NCI-H2196 (cell line): ENCODE measurements around the gene PFKM.
"Not testable (repeated sequence)": the region's sequence is repeated elsewhere in the genome, so short reads cannot be mapped to it uniquely, and the experiment has no call there.

Source experiments
- DNase-seq: peaks from one replicate; lab custom pipeline; 2025; ENCODE audit not compliant: unreplicated experiment; lab: John Stamatoyannopoulos, UW

PFKM gene

DNA sequence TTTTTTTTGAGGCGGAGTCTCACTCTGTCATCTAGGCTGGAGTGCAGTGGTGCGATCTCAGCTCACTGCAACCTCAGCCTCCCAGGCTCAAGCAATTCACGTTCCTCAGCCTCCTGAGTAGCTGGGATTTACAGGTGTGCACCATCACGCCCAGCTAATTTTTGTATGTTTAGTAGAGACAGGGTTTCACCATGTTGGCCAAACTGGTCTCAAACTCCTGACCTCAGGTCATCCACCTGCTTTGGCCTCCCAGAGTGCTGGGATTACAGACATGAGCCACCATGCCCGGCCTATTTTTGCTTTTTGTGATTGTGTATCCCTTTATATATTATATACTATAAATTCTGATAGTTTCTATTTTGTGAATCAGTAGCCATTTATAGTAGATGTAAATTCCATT, 36.6 kb downstream of the PFKM start:
- DNase-seq = not testable (repeated sequence)

DNA sequence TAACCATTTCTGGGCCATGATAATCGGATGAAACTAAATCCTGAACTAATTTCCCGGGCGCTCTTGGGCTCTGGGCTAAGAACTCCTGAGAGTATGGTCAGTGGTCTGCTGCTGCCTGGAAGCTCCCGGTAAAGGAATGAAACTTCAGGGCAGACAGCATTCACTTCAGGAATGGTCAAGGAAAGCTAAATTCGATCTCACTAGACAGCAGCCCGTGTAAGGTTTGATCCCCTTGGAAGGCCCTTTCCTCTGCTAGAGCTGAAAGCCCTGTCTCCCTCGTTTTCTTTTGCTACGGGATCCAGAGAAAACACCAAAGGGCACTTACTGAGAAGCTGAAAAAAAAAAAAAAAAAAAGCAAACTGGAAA, 37.5 kb downstream of the PFKM start:
- DNase-seq = no peak

DNA sequence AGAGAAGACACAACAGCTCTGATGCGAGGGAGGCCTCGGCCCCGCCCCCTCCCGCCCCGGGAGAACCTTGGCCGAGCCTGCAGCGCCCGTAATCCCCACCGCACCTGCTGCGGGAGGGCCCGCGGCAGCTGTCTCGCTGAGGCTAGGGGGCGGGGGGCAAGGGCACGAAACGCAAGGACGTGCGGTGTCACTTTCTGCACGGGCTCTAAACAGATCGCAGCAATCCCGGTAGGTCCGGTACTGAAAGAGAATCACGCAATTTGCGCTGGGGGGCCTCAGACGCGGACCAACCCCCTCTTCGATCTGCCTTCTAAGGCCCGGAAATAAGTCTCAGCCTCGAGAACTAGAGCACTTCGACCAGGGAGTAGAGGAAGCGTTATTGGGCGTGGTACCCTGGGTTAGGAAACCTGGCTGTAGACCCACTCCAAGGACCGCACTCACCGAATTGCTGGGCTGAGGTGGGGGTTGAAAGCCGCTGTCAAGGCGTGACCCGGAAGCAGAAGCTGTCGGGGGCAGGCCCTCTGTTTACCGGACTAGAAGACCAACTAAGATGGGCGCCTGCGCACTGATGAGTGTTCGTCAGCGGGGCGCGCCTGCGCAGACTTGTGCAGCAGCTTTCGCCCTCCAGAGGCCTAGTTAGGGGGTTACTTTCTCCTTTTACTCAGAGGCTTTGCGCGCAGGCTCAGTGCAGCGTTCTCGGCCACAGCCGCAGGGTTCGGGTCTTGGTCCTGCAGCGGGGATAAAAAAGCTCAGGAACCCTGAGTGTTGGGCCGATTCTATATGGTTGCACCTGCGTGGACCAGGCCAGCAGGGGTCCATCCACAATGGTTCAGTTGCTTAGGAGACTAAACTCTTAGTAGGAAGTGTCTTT, 38.1 kb downstream of the PFKM start, which contains the start of gene ASB8:
Gene ASB8 (minus strand): TSS at position 498 of the 871 bp plus-strand sequence. CDS start 4,019 bp downstream, outside the sequence.
- peak; percentile 96 for DNase-seq

GRCh38 chr12:48157889-48158370, 38.8 kb downstream of the PFKM start:
- no peak for DNase-seq

- DNase-seq = no peak
These were observed 40.9 kb downstream of the PFKM start for GRCh38 chr12:48160046-48160445.

- no peak for DNase-seq
These were observed 41.6 kb downstream of the PFKM start for GRCh38 chr12:48160807-48161206.

DNA sequence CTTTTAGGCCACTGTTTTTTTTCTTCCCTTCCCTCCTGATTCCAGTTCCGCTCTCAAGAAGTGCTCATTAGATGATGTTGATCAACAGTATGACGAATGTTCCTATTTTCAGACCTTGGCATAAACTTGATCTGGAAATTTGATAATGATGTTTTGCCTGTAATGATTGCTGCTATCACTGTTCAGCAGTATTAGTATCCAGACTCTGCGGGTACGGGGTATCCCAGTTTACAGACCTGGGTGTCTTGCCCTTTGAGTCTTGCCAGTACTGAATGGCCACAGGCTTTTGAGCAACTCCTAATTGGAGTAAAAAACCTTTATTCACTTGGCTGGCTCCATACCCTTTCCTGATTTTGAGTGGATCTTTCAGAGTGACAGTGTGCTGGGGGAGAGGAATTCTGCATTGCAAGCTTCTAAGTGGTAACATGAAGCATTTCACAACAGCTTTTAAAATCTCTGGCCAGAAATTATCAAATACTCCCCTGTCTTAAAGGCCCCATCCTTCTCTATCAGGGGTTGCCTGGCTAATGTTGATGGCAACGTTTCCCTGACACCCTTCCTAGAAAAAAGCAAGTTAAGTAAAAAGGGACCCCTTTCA, 44.1 kb downstream of the PFKM start:
- no peak for DNase-seq

- no peak for DNase-seq
These were observed 45.3 kb downstream of the PFKM start for GRCh38 chr12:48164451-48164850.

DNA sequence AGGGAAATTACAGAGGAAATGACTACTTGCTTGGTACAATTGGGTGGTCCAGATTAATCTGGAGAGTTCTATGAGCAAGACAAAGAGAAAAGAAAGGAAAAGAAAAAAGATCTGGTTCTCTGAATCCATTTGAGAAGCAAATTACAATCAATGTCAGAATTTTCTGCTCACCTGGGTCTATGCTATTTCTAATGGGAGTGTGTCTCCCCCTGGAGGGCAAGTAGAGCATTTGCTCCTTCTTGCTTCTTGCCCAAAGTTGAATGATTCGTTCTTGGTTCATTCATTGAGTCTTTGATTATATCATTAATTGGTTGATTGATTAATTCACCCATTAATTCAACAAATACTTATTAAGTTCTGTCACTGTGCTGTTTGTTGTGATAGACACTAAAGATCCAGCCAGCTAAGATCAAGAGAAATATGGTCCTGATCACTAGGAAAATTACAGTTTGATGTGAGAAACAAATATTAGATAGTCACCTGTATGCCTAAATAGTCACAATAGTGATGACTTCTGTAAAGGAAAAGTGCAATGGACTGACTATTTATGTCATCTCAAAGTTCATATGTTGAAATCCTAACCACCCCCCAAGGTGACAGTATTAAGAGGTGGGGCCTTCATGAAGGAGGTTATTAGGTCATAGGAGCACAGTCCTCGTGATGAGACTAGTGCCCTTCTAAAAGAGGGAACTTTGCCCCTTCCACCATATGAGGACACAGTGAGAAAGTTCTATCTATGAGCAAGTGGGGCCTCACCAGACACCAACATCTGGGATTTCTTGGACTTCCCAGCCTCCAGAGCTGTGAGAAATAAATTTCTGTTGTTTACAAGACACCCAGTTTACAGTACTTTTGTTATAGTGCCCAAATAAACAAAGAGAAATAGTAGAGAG, 46.2 kb downstream of the PFKM start:
- peak; percentile 46 for DNase-seq

DNA sequence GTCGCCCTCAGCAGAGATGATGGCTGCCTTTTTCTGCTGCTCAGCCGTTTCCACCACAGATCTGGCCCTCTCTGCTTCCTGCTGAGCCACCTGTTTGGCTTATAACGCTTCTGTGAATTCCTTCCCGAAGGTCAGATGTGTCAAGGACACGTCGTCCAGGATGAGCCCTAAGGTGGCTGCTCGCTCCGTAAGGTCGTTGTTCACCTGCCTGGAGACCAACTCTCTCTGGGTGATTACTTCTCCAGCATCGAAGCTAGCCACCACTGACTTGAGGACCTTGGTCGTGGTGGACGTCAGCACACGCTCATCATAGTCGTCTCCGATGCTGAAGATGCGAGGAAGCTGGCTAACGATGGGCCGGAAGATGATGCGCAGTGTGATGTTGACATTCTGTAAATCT, 49.8 kb downstream of the PFKM start:
- no peak for DNase-seq

DNA sequence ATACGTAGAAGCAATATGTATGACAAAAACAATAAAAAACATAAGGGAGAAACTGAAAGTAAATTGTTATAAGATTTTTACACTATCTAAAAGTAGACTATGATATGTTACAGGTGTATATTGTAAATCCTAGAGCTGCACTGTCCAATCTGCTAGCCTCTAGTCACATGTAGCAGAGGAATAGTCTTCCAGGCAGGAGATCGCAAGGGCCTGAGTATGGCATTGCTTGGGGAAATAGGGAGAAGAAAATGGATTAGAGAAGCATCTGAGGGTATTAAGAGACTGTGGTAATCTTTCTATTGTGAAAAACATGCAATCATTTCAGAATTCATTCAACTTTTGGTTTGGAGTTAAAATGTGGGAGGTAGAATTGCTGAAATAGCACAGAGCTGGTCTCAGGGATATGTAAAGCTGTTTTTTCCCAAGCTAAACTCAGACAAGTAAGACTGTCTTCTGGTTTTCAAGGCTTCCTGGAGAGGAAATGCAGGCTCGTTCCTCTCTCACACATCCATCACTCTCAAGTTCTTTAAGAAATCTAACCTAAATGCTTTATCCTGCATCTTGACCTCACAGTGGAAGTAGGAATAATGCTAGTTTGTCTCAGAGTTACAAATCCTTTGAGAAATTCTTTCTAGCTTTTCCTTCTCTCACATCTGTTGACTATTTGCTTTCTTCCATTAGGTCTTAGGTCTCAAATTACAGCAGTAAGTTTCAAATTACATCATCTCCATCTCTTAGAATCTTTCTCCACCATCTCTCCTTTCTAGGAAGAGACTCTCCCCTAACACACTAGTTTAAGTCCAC, 56.7 kb downstream of the PFKM start:
- no peak for DNase-seq

DNA sequence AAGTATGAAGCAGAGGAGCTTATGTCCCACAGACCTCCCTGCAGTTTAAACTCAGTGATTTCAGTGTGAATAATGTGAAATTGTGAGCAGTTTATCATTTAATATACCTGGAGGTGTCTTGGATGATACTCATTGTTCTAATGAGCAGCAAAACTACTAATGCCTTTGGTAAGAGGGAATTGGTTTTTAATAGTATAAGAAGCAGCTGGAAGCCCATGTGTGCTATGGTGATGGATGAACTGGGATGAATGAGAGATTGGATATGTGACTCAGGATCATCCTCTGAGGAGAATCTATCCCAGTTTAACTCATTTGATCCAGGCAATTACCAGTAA, 57.2 kb downstream of the PFKM start:
- no peak for DNase-seq

- no peak for DNase-seq
These were observed 58.8 kb downstream of the PFKM start for GRCh38 chr12:48177982-48178381.

GRCh38 chr12:48179466-48179865, 60.3 kb downstream of the PFKM start:
- no peak for DNase-seq

DNA sequence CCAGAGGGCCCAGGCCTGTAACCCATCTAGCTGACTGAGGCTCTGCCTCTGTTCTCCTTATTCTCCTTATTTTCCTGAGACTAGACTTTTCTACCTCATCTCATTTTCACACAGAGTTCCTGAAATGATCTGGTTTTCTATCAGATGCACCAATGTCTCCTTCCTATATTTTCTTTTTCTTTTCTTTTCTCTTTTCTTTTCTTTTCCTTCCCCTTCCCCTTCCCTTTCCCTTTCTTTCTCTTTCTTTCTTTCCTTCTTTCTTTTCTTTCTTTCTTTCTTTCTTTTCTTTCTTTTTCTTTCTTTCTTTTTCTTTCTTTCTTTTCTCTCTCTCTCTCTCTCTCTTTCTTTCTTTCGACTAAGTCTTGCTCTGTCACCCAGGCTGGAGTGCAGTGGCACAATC, 61.3 kb downstream of the PFKM start:
- no peak for DNase-seq

DNA sequence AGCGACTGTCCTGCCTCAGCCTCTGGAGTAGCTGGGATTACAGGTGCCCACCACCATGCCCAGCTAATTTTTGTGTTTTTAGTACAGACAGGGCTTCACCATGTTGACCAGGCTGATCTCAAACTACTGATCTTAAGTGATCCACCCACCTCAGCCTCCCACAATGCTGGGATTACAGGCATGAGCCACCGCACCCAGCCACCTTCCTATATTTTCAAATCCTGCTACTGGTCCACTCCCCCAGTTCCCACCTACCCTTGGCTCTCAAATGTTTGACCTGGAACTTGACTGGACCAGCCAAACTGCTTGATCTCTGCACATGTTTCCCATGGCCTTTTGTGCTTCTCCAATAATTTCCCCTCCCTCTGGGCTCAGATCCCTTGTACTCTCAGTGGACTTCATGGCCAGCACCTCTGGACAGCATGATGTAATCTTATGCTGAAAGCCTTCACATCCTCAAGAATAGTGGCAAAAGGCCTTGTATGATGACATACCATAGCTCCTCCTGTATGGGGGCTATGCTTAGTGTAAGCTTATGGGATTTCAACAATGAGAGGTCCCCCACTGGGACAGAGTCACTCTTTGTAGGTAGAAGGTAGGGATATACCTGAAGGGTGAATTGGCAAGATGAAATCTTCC, 61.8 kb downstream of the PFKM start:
- no peak for DNase-seq

GRCh38 chr12:48182631-48183030, 63.5 kb downstream of the PFKM start:
- DNase-seq = no peak

- peak; percentile 83 for DNase-seq
These were observed 64.1 kb downstream of the PFKM start, which contains the start of gene CCDC184 for GRCh38 chr12:48183091-48183875. Gene CCDC184 (plus strand): TSS chr12:48183644. CDS start chr12:48184123, 479 bp downstream.

- no peak for DNase-seq
These were observed 64.8 kb downstream of the PFKM start for GRCh38 chr12:48183876-48184548.
